ENCODE data around the gene COL9A2. TPM values are rescaled to one million over a fixed set of nuclear protein-coding genes. Genes with fewer than 3 reads are reported as not detected.

Gene COL9A2
- total RNA-seq, 1 donor from 2014 or later = 0.27 TPM

GRCh38 chr1:40317394-40318074 lies 448 bp upstream of the COL9A2 start:
- H3K36me3 ChIP-seq = no peaks in the 10 kb centered on the region
- H3K9me3 ChIP-seq (replicated peaks) = no peaks in the 10 kb centered on the region
- H3K4me1 ChIP-seq = peaks cover 28% of the 10 kb centered on the region
- no peak overlapping the region for H3K27ac ChIP-seq (replicated peaks)
- intact Hi-C loops (cut with micrococcal nuclease) = no loop called here
- H3K4me3 ChIP-seq = peak overlapping the region; percentile 66
- TF ChIP-seq CTCF (IDR thresholded peaks at IDR 0.05; ENCODE audit: borderline replicate concordance) = no peak
- H3K27me3 ChIP-seq (ENCODE audit: low read depth) = peaks cover 66% of the 10 kb centered on the region
- no peak for DNase-seq

- H3K27ac ChIP-seq (replicated peaks) = no peak overlapping the region
- H3K4me1 ChIP-seq = peaks cover 28% of the 10 kb centered on the region
- TF ChIP-seq CTCF (IDR thresholded peaks at IDR 0.05; ENCODE audit: borderline replicate concordance) = no peak
- no peaks in the 10 kb centered on the region for H3K36me3 ChIP-seq
- no peak for DNase-seq
- peak overlapping the region; percentile 66 for H3K4me3 ChIP-seq
- H3K9me3 ChIP-seq (replicated peaks) = no peaks in the 10 kb centered on the region
- peaks cover 62% of the 10 kb centered on the region for H3K27me3 ChIP-seq (ENCODE audit: low read depth)
- intact Hi-C loops (cut with micrococcal nuclease) = no loop called here
These were observed 1.1 kb downstream of the COL9A2 start for GRCh38 chr1:40315795-40316594.

- H3K36me3 ChIP-seq = no peaks in the 10 kb centered on the region
- DNase-seq = peak; percentile 79
- peaks cover 28% of the 10 kb centered on the region for H3K4me1 ChIP-seq
- peak overlapping the region; percentile 66 for H3K4me3 ChIP-seq
- no peaks in the 10 kb centered on the region for H3K9me3 ChIP-seq (replicated peaks)
- no peak overlapping the region for H3K27ac ChIP-seq (replicated peaks)
- peak; percentile 93 for TF ChIP-seq CTCF (IDR thresholded peaks at IDR 0.05; ENCODE audit: borderline replicate concordance)
- H3K27me3 ChIP-seq (ENCODE audit: low read depth) = peaks cover 57% of the 10 kb centered on the region
- intact Hi-C loops (cut with micrococcal nuclease) = no loop called here
These were observed 1.8 kb downstream of the COL9A2 start for GRCh38 chr1:40315239-40315794.

GRCh38 chr1:40314721-40315238 lies 2.3 kb downstream of the COL9A2 start:
- no peak for TF ChIP-seq CTCF (IDR thresholded peaks at IDR 0.05; ENCODE audit: borderline replicate concordance)
- peaks cover 28% of the 10 kb centered on the region for H3K4me1 ChIP-seq
- no peak overlapping the region for H3K27ac ChIP-seq (replicated peaks)
- H3K36me3 ChIP-seq = no peaks in the 10 kb centered on the region
- intact Hi-C loops (cut with micrococcal nuclease) = no loop called here
- H3K9me3 ChIP-seq (replicated peaks) = no peaks in the 10 kb centered on the region
- peaks cover 51% of the 10 kb centered on the region for H3K27me3 ChIP-seq (ENCODE audit: low read depth)
- DNase-seq = no peak
- H3K4me3 ChIP-seq = peak overlapping the region; percentile 66

GRCh38 chr1:40313958-40314720 lies 2.9 kb downstream of the COL9A2 start:
- no peak overlapping the region for H3K27ac ChIP-seq (replicated peaks)

More at GRCh38 chr1:40313958-40314720, 2.9 kb downstream of the COL9A2 start:
- peaks cover 28% of the 10 kb centered on the region for H3K4me1 ChIP-seq
- no peak overlapping the region for H3K4me3 ChIP-seq
- no peak for TF ChIP-seq CTCF (IDR thresholded peaks at IDR 0.05; ENCODE audit: borderline replicate concordance)
- H3K36me3 ChIP-seq = no peaks in the 10 kb centered on the region
- no peaks in the 10 kb centered on the region for H3K9me3 ChIP-seq (replicated peaks)
- H3K27me3 ChIP-seq (ENCODE audit: low read depth) = peaks cover 45% of the 10 kb centered on the region
- DNase-seq = no peak
- intact Hi-C loops (cut with micrococcal nuclease) = no loop called here

All from left ventricle myocardium inferior (tissue), 1 donor.